K562 (cell line): Measurements from ENCODE around the gene CCSER2.

ENCODE experiments used
- ATF7 ChIP-seq: fragments of 450-650 bp; IDR thresholded peaks from 2 replicates; pipeline ENCODE4 v1.7.1; 2014; ENCODE audit warnings: mild to moderate bottlenecking, moderate library complexity
- CBFB ChIP-seq: sonication (generic); formaldehyde crosslinking; IDR thresholded peaks from 2 replicates; pipeline ENCODE4 v1.4.0; 2020; ENCODE audit warnings: mild to moderate bottlenecking, missing genetic modification reagents
- EZH2 ChIP-seq: IDR thresholded peaks from 2 replicates; pipeline ENCODE4 v1.6.1; 2012; ENCODE audit warnings: low read depth, mild to moderate bottlenecking, inconsistent platforms, low read length, borderline replicate concordance
- HIVEP1 ChIP-seq: fragments of 250-450 bp; sonication (Bioruptor Pico); IDR thresholded peaks from 2 replicates; pipeline ENCODE4 v1.4.0; 2020; ENCODE audit warnings: mild to moderate bottlenecking
- IRF2 ChIP-seq: sonication (generic); formaldehyde crosslinking; IDR thresholded peaks from 2 replicates; pipeline ENCODE4 v1.8.1; 2022; ENCODE audit warnings: mild to moderate bottlenecking, missing genetic modification reagents
- POLR2A ChIP-seq: fragments of 450-650 bp; conservative IDR thresholded peaks from 2 replicates; pipeline ENCODE4 v1.6.1; 2016
- TCF7L2 ChIP-seq: fragments of 150-350 bp; IDR thresholded peaks from 2 replicates; pipeline ENCODE4 v1.6.1; 2016; ENCODE audit warnings: low read depth, mild to moderate bottlenecking, low read length, moderate library complexity
- TCFL5 ChIP-seq: fragments of 250-450 bp; sonication (Bioruptor Pico); conservative IDR thresholded peaks from 2 replicates; pipeline ENCODE4 v1.6.1; 2021; ENCODE audit warnings: mild to moderate bottlenecking, moderate library complexity, matching md5 sums
- TF ChIP-seq, protein P1 (sequence below), 2 experiments: fragments of 200-800 bp in 1 of 2; sonication (Bioruptor generic) in 1 of 2; sonication (generic) in 1 of 2; formaldehyde crosslinking in 1 of 2; IDR thresholded peaks in 1 of 2; conservative IDR thresholded peaks in 1 of 2; 2 replicates each; pipeline versions ENCODE4 v1.5.0 to v1.6.1; 2016 to 2020; ENCODE audit warnings: missing compliant biosample characterization in 1 of 2, missing genetic modification characterization in 1 of 2, missing genetic modification reagents in 1 of 2
- TF ChIP-seq, protein P2 (sequence below), 3 experiments: IDR thresholded peaks in 2 of 3; conservative IDR thresholded peaks in 1 of 3; 2 replicates each; pipeline ENCODE4 v1.5.1; 2011 to 2012; ENCODE audit warnings: low read length in 3 of 3, mild to moderate bottlenecking in 3 of 3, control low read depth in 2 of 3, improper control_type of control experiment in 1 of 3, inconsistent platforms in 1 of 3, low read depth in 1 of 3, mixed read lengths in 1 of 3, moderate library complexity in 1 of 3; ENCODE audit not compliant: insufficient read depth in 2 of 3
- TF ChIP-seq, protein P3 (sequence below): sonication (generic); formaldehyde crosslinking; IDR thresholded peaks from 2 replicates; pipeline ENCODE4 v1.9.0; 2022; ENCODE audit warnings: mild to moderate bottlenecking, missing genetic modification reagents
- TF ChIP-seq, protein P4 (sequence below): sonication (generic); formaldehyde crosslinking; IDR thresholded peaks from 2 replicates; pipeline ENCODE4 v1.8.1; 2023; ENCODE audit warnings: missing genetic modification reagents, mild to moderate bottlenecking, borderline replicate concordance
- TF ChIP-seq, protein P5 (sequence below): IDR thresholded peaks from 2 replicates; pipeline ENCODE4 v1.6.1; 2014; ENCODE audit warnings: antibody characterized with exemption

DNA sequence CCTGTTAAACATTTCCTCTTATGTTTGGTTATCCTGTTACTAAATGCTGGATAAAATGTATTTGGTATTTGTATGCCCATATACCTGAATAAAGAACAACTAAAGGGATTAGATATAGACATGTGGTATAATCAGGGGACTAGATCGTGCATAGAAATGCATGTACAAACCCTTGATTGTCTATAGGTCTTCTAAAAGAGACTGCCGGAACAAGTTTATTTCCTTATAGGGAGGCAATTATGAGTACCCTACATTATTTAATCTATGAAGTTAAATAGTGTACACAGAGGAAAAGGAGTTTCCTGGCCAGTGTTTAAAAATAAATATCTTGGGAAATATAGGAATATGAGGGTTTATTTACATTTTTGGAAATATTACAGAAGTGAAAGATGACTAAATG is 44.6 kb downstream of the CCSER2 start:
- TF ChIP-seq, protein P1, sequence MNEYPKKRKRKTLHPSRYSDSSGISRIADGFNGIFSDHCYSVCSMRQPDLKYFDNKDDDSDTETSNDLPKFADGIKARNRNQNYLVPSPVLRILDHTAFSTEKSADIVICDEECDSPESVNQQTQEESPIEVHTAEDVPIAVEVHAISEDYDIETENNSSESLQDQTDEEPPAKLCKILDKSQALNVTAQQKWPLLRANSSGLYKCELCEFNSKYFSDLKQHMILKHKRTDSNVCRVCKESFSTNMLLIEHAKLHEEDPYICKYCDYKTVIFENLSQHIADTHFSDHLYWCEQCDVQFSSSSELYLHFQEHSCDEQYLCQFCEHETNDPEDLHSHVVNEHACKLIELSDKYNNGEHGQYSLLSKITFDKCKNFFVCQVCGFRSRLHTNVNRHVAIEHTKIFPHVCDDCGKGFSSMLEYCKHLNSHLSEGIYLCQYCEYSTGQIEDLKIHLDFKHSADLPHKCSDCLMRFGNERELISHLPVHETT (CRISPR knock-in tag; conservative IDR thresholded peaks at IDR 0.05 in 1 of 2, IDR thresholded peaks at IDR 0.05 in 1 of 2), result no peak
- TF ChIP-seq CBFB (no peak), EZH2 (no peak), HIVEP1 (CRISPR knock-in tag) (no peak), IRF2 (no peak), TCFL5 (CRISPR knock-in tag) (no peak), POLR2A (no peak), ATF7 (no peak), TCF7L2 (no peak)
- TF ChIP-seq, protein P2, sequence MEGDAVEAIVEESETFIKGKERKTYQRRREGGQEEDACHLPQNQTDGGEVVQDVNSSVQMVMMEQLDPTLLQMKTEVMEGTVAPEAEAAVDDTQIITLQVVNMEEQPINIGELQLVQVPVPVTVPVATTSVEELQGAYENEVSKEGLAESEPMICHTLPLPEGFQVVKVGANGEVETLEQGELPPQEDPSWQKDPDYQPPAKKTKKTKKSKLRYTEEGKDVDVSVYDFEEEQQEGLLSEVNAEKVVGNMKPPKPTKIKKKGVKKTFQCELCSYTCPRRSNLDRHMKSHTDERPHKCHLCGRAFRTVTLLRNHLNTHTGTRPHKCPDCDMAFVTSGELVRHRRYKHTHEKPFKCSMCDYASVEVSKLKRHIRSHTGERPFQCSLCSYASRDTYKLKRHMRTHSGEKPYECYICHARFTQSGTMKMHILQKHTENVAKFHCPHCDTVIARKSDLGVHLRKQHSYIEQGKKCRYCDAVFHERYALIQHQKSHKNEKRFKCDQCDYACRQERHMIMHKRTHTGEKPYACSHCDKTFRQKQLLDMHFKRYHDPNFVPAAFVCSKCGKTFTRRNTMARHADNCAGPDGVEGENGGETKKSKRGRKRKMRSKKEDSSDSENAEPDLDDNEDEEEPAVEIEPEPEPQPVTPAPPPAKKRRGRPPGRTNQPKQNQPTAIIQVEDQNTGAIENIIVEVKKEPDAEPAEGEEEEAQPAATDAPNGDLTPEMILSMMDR (IDR thresholded peaks at IDR 0.05 in 2 of 3, conservative IDR thresholded peaks at IDR 0.05 in 1 of 3; ENCODE audit: insufficient read depth in 2 of 3, low read depth in 1 of 3, low read length in 3 of 3), result no peak
- TF ChIP-seq, protein P3, sequence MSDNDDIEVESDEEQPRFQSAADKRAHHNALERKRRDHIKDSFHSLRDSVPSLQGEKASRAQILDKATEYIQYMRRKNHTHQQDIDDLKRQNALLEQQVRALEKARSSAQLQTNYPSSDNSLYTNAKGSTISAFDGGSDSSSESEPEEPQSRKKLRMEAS (CRISPR knock-in tag), result no peak
- TF ChIP-seq, protein P4, sequence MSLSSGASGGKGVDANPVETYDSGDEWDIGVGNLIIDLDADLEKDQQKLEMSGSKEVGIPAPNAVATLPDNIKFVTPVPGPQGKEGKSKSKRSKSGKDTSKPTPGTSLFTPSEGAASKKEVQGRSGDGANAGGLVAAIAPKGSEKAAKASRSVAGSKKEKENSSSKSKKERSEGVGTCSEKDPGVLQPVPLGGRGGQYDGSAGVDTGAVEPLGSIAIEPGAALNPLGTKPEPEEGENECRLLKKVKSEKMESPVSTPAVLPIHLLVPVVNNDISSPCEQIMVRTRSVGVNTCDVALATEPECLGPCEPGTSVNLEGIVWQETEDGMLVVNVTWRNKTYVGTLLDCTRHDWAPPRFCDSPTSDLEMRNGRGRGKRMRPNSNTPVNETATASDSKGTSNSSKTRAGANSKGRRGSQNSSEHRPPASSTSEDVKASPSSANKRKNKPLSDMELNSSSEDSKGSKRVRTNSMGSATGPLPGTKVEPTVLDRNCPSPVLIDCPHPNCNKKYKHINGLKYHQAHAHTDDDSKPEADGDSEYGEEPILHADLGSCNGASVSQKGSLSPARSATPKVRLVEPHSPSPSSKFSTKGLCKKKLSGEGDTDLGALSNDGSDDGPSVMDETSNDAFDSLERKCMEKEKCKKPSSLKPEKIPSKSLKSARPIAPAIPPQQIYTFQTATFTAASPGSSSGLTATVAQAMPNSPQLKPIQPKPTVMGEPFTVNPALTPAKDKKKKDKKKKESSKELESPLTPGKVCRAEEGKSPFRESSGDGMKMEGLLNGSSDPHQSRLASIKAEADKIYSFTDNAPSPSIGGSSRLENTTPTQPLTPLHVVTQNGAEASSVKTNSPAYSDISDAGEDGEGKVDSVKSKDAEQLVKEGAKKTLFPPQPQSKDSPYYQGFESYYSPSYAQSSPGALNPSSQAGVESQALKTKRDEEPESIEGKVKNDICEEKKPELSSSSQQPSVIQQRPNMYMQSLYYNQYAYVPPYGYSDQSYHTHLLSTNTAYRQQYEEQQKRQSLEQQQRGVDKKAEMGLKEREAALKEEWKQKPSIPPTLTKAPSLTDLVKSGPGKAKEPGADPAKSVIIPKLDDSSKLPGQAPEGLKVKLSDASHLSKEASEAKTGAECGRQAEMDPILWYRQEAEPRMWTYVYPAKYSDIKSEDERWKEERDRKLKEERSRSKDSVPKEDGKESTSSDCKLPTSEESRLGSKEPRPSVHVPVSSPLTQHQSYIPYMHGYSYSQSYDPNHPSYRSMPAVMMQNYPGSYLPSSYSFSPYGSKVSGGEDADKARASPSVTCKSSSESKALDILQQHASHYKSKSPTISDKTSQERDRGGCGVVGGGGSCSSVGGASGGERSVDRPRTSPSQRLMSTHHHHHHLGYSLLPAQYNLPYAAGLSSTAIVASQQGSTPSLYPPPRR (CRISPR knock-in tag), result no peak
- TF ChIP-seq, protein P5, sequence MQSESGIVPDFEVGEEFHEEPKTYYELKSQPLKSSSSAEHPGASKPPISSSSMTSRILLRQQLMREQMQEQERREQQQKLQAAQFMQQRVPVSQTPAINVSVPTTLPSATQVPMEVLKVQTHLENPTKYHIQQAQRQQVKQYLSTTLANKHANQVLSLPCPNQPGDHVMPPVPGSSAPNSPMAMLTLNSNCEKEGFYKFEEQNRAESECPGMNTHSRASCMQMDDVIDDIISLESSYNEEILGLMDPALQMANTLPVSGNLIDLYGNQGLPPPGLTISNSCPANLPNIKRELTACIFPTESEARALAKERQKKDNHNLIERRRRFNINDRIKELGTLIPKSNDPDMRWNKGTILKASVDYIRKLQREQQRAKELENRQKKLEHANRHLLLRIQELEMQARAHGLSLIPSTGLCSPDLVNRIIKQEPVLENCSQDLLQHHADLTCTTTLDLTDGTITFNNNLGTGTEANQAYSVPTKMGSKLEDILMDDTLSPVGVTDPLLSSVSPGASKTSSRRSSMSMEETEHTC, result no peak
